ENCODE results near the gene A3GALT2.
"Not testable (repeated sequence)": the region's sequence is repeated elsewhere in the genome, so short reads cannot be mapped to it uniquely, and the experiment has no call there.

The A3GALT2 gene

GRCh38 chr1:33311706-33312412, 9.0 kb downstream of the A3GALT2 start:
- no peak for DNase-seq

DNA sequence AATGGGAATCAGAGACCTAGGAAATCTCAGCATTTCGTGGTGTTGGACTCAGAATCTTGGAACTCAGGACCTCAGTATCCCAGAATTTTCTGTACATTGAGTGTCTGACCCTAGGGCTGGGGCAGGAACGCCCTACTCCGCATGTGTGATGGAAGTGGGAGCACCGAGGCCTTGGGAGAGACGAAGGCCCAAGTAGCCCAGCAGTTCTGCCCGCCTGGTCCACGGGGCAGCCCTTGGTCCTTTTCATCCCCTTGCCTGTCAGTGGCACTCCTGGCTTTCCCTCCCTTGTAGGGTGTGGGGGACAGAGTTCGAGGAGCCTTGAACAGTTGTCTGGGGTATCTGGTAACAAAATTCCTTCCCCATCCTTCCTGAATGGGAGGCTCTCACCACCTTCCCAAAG, 10.2 kb downstream of the A3GALT2 start:
- no peak for DNase-seq

- not testable (repeated sequence) for DNase-seq
Observed at GRCh38 chr1:33309351-33309750, 11.5 kb downstream of the A3GALT2 start.

DNA sequence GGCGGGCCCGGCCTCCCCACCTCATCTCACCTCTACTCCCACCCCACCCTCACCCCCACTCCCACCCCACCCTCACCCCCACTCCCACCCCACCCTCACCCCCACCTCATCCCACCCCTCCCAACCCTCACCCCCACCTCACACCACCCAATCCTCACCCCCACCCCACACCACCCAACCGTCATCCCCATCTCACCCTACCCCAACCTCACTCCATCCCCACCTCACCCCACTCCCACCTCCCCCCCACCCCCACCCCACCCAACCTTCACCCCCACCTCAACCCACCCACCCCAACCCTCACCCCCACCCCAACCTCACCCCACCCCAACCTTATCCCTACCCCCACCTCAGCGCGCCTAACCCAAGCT, 13.4 kb downstream of the A3GALT2 start:
- no peak for DNase-seq

GRCh38 chr1:33306653-33307493, 14.0 kb downstream of the A3GALT2 start:
- no peak for DNase-seq

GRCh38 chr1:33305816-33306652, 14.9 kb downstream of the A3GALT2 start:
- no peak for DNase-seq

DNA sequence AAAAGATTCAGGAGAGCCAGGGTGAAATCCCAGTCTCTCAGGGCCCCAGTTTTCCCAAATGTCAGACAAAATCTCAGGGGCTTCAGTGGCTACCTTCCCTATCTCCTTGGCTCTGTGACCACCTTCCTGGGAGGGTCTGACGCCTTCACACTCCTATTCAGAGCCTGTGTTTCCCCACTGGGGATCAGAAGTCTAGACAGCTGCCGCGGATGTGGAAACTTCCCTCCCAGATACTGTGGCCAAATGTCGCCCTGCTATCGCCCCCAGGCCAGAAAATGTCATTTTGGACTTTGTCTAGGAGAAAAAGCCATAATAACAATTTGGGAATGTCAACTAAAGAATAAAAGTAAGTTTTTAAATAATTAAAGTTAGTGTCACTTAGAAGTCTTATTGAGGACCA, 15.9 kb downstream of the A3GALT2 start:
- no peak for DNase-seq

GRCh38 chr1:33302325-33302724, 18.6 kb downstream of the A3GALT2 start:
- no peak for DNase-seq

DNA sequence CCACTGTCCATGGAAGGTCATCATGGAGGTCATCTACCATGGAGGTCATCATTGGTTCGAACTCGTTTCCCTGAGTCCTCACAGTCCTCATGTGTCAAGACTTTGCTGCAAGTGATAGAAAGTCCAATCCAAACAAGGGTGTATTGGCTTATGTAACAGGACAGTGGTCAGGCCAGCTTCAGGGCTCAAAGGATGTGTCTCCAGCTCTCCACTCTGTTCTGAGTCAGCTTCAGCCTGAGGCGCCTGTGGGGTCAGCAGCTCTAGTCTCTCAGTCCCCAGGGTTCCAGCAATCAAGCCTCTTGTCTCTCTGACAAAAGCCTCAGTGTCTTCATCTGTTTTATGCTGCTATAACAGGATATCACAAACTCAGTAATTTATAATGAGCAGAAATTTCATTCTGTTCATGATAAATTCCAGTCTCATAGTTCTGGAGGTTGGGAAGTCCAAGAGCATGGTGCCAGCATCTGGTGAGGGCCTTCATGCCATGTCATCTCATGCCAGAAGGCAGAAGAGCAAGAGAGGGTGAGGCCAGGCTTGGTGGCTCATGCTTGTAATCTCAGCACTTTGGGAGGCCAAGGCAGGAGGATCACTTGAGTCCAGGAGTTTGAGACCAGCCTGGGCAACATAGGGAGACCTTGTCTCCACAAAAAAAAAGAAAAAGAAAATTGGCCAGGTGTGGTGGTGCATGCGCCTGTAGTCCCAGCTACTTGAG, 19.5 kb downstream of the A3GALT2 start:
- DNase-seq: no peak

DNA sequence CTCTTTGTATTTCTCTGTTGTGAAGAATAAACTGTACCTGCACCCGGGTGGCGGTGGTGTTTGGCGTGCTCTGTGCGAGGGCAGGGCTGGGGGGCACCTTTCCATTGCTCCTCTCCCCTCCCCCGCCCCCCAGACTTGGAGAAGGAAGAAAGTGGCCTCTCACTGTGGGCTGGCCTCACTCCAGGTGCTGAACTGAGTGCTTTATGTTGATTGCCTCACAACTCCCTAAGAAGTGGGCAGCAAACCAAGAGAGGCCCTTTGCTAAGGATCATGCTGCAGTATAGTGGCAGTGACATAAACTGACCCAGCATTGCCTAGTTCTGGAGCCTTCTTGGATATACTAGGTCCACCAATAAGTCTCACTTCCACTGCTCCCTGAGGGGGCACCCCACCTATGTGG, 20.2 kb downstream of the A3GALT2 start:
- no peak for DNase-seq

DNA sequence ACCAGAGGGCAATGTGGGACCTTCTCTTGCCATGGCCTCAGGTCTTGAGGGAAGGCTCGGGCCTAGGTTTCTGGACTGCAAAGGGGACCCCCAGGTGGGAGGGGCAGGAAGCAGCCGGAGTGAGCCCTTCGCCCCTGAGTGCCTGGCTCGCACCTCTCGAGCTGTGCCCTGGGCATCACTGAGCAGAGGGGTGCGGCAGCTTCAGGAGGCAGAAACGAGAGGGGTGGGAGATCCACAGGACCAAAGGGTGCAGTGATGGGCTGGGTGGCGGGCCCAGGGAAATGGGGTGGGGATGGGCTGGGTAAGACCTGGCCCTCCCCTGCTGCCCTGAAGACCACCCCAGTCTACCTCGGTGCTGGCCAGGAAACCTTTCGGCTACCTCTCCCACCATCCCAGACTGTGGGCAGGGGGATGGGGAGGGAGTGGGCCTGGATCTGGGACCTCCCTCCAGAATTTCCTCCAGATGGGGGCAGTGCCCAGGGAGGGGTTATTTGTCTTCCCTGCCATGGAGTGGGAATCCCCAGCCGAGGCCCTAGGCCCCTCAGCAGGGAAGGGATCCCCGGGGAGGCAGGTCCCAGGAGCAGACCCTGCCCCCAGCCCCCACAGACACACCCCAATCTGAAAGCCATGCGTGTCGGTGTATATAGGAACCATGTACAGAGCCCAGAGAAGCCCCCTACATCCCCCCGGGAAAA, 21.3 kb downstream of the A3GALT2 start:
- DNase-seq: no peak

DNA sequence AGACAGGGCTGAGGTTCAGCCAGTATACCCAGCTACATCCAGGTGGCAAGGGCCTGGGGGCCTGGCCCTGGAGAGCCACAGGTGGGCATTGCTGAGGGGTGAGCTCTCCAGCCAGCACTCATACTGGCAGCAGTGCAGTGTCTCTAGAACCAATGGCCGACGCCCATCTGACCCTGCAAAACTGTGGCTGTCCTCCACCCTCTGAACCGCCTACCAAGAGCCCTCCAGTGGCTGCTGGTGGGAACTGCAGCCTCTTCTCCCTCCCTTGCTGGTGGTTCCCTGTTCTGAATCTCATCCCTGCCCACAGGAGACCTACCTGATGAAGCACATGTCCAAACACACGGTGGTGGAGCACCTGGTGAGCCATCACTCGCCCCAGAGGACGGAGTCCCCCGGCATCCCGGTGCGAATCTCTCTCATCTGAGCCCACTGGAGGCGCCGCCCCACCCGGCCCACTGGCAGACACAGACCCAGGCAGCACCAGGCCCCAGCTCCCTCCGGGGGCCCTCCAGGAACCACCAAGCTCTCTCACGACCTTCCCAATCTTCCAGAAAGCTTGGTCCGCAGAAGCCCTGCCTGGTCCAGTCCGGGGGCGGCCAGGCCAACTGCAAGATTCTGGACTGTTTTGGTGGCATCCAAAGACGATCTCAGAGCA, 22.1 kb downstream of the A3GALT2 start:
- peak; percentile 22 for DNase-seq

DNA sequence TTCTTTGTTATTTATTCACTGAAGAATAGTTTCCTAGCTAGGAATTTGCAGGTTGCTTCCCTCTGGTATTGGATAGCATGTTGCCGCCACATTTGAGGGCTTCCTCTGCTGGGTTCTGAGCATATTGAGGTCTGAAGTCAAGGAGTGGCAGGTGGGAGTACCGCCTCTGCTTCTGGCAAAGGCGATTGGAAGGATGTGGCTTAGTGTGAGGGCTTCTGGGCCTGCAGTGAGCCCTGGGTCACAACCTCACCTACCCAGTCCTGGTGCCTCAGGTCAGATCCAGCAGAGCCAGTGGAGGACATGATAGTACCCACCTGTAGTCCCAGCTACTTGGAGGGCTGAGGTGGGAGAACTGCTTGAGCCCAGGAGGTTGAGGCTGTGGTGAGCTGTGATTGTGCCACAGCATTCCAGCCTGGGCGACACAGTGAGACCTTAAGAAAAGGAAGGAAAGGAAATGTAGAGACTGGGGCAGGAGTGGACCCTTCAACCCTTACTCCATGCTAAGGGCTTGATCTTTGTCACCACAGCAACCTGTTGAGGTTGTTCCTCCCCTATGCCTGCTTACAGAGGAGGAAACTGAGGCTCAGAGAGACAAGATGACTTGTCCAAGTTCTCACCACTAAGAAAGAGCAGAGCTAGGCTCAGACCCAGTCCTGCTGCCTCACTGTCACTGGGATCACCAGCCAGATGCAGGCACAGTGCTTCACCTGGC, 22.8 kb downstream of the A3GALT2 start:
- DNase-seq: no peak

GRCh38 chr1:33296824-33297223, 24.1 kb downstream of the A3GALT2 start:
- DNase-seq: no peak

GRCh38 chr1:33296082-33296458, 24.8 kb downstream of the A3GALT2 start:
- no peak for DNase-seq

DNA sequence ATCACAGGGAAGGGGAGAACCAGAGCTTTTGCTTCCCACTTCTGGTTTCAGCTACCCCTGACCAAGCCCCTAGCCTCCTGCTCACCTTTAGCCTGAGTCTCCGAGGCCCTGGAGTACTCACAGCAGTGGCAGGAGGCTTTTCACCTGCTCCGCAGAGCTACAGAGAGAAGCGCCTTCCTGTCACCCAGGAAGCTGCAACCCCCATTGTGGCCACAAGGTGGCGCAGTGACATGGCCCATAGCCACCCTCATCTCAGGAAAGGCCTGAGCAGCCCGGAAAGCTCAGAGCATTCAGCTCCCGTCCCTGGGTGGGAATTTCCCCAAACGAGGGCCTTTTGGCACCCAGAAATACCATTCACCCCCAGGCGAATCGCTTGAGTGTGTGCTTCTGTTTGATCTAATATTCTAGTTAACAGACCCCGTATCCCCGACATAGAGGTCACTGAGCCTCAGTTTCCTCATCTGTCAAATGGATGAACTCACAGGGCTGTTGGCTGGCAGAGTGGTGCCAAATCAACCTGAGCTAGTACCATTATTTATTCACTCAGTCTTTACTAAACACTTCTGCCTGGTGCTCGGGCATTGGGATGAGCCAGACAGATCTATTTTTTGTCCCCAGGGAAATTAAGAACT, 25.3 kb downstream of the A3GALT2 start:
- DNase-seq: peak; percentile 66

DNA sequence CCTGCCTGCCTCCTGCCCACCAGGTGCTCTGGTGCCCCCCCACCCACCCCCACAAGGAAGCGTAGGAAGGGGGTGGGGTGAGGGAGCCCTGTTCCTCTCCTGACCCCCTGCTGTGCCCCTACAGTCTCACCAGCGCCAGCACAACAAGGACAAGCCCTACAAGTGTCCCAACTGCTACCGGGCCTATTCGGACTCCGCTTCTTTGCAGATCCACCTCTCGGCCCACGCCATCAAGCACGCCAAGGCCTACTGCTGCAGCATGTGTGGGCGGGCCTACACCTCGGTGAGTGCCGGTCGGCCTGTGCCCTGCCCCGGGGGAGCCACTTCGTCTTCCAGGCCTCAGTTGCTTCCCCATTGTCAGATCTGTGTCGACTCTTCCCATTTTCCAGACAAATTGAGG, 25.9 kb downstream of the A3GALT2 start:
- no peak for DNase-seq

GRCh38 chr1:33294071-33295010, 26.6 kb downstream of the A3GALT2 start:
- no peak for DNase-seq

DNA sequence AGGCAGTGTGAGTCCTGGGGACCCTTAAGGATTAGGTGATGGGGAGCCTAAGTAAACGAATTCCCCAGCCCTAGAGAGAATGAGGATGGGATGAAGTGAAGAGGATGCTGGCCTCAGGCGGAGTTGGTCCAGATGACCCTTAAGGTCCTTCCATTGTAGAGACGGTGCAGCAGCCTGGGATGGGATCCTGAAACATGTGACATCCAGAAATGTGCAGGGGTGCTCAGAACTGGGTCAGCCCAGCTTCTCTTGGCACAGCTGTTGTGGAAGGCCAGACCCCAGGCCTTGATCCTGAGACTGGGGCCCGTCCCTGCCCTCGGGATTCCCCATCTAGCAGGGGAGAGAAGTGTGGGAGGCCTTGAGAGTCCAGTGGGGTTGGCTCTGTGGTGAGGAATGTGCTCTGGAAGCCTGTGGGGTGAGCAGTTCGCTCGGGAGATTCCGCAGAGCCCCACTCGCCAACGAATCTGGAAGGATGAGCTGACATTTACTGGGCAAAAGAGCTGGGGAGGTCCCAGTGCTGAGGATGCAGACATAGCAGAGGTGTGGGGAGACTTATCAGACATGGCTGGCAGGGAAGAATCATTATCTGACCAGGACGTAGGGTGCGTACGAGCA, 28.1 kb downstream of the A3GALT2 start:
- DNase-seq: no peak

Measured in NCI-H2227 treated with DMSO at 0.1 percent for 48 hours (cell line).